Measurements from ENCODE around the gene QARS1.

Gene QARS1

GRCh38 chr3:49122886-49123545, 18.5 kb upstream of the QARS1 start:
- Histone ChIP-seq H2AFZ (ENCODE audit: low read length) (no peak overlapping the region), H4K20me1 (ENCODE audit: insufficient read depth, low read length, poor library complexity, severe bottlenecking) (peaks cover 3% of the 10 kb centered on the region), H3K9me3 (ENCODE audit: insufficient read depth, low read depth, low read length) (no peaks in the 10 kb centered on the region), H3K4me2 (ENCODE audit: low read depth, low read length, poor library complexity, severe bottlenecking) (no peak overlapping the region), H3K79me2 (ENCODE audit: insufficient read depth, low read length) (peaks cover 23% of the 10 kb centered on the region), H3K9ac (ENCODE audit: low read depth, low read length, poor library complexity, severe bottlenecking) (no peak overlapping the region), H3K4me3 (ENCODE audit: low read length, poor library complexity, severe bottlenecking) (no peak overlapping the region), H3K9me2 (replicated peaks; ENCODE audit: low read depth, low read length) (no peaks in the 10 kb centered on the region), H3K27me3 (ENCODE audit: insufficient read depth, low read length, poor library complexity, severe bottlenecking) (no peaks in the 10 kb centered on the region), H3K36me3 (ENCODE audit: insufficient read depth, low read length) (peaks cover under 1% of the 10 kb centered on the region; the same call in 1 of the 2 replicates), H3K4me1 (ENCODE audit: insufficient read depth, low read length, poor library complexity, severe bottlenecking) (peaks cover 21% of the 10 kb centered on the region), H3F3A (ENCODE audit: low read depth) (peaks cover 7% of the 10 kb centered on the region)
- TF ChIP-seq CTCF (conservative IDR thresholded peaks at IDR 0.05; ENCODE audit: low read length) (no peak), EZH2phosphoT487 (IDR thresholded peaks at IDR 0.05; ENCODE audit: borderline replicate concordance) (no peak)

- no peaks in the 10 kb centered on the region for H3K9me2 ChIP-seq (replicated peaks; ENCODE audit: low read depth, low read length)
- H3K79me2 ChIP-seq (ENCODE audit: insufficient read depth, low read length): peaks cover 28% of the 10 kb centered on the region
- no peaks in the 10 kb centered on the region for H3K27me3 ChIP-seq (ENCODE audit: insufficient read depth, low read length, poor library complexity, severe bottlenecking)
- H3K4me2 ChIP-seq (ENCODE audit: low read depth, low read length, poor library complexity, severe bottlenecking): no peak overlapping the region
- H3K4me3 ChIP-seq (ENCODE audit: low read length, poor library complexity, severe bottlenecking): no peak overlapping the region
- H3F3A ChIP-seq (ENCODE audit: low read depth): peaks cover 7% of the 10 kb centered on the region
- TF ChIP-seq EZH2phosphoT487 (IDR thresholded peaks at IDR 0.05; ENCODE audit: borderline replicate concordance): no peak
- no peak for TF ChIP-seq CTCF (conservative IDR thresholded peaks at IDR 0.05; ENCODE audit: low read length)
- H3K4me1 ChIP-seq (ENCODE audit: insufficient read depth, low read length, poor library complexity, severe bottlenecking): peaks cover 21% of the 10 kb centered on the region
- H3K9me3 ChIP-seq (ENCODE audit: insufficient read depth, low read depth, low read length): no peaks in the 10 kb centered on the region
- H4K20me1 ChIP-seq (ENCODE audit: insufficient read depth, low read length, poor library complexity, severe bottlenecking): peaks cover 3% of the 10 kb centered on the region
- H3K36me3 ChIP-seq (ENCODE audit: insufficient read depth, low read length): peaks cover 6% of the 10 kb centered on the region; the same call in 1 of the 2 replicates
- H3K9ac ChIP-seq (ENCODE audit: low read depth, low read length, poor library complexity, severe bottlenecking): no peak overlapping the region
- no peak overlapping the region for H2AFZ ChIP-seq (ENCODE audit: low read length)
These were observed 17.9 kb upstream of the QARS1 start for GRCh38 chr3:49122451-49122850.

- H3K9me2 ChIP-seq (replicated peaks; ENCODE audit: low read depth, low read length): no peaks in the 10 kb centered on the region
- H4K20me1 ChIP-seq (ENCODE audit: insufficient read depth, low read length, poor library complexity, severe bottlenecking): peaks cover 3% of the 10 kb centered on the region
- TF ChIP-seq CTCF (conservative IDR thresholded peaks at IDR 0.05; ENCODE audit: low read length) (no peak), EZH2phosphoT487 (IDR thresholded peaks at IDR 0.05; ENCODE audit: borderline replicate concordance) (no peak)
- H3K79me2 ChIP-seq (ENCODE audit: insufficient read depth, low read length): peaks cover 32% of the 10 kb centered on the region
- peaks cover 21% of the 10 kb centered on the region for H3K4me1 ChIP-seq (ENCODE audit: insufficient read depth, low read length, poor library complexity, severe bottlenecking)
- H2AFZ ChIP-seq (ENCODE audit: low read length): no peak overlapping the region
- H3K4me2 ChIP-seq (ENCODE audit: low read depth, low read length, poor library complexity, severe bottlenecking): no peak overlapping the region
- H3K27me3 ChIP-seq (ENCODE audit: insufficient read depth, low read length, poor library complexity, severe bottlenecking): no peaks in the 10 kb centered on the region
- H3K9ac ChIP-seq (ENCODE audit: low read depth, low read length, poor library complexity, severe bottlenecking): no peak overlapping the region
- H3K36me3 ChIP-seq (ENCODE audit: insufficient read depth, low read length): peaks cover 10% of the 10 kb centered on the region; the same call in 1 of the 2 replicates
- H3F3A ChIP-seq (ENCODE audit: low read depth): peaks cover 7% of the 10 kb centered on the region
- H3K9me3 ChIP-seq (ENCODE audit: insufficient read depth, low read depth, low read length): no peaks in the 10 kb centered on the region
- H3K4me3 ChIP-seq (ENCODE audit: low read length, poor library complexity, severe bottlenecking): no peak overlapping the region
These were observed 17.5 kb upstream of the QARS1 start for GRCh38 chr3:49122022-49122421.

Measured in Loucy (cell line).